Measurements from ENCODE around the gene EVL.

Gene EVL

GRCh38 chr14:100120522-100121269 lies 55.5 kb downstream of the EVL start:
- no peaks in the 10 kb centered on the region for H3K36me3 ChIP-seq (replicated peaks; ENCODE audit: low read depth, low read length)
- H3K9ac ChIP-seq (ENCODE audit: low read length), result no peak overlapping the region
- no peak overlapping the region for H3K4me3 ChIP-seq (ENCODE audit: low read length)
- H2AFZ ChIP-seq (ENCODE audit: low read depth, low read length), result no peak overlapping the region
- no peak overlapping the region for H3K27ac ChIP-seq (ENCODE audit: low read length)
- H3K79me2 ChIP-seq (ENCODE audit: low read length), result no peaks in the 10 kb centered on the region
- no peaks in the 10 kb centered on the region for H3K27me3 ChIP-seq (ENCODE audit: low read depth, low read length)
- peaks cover 13% of the 10 kb centered on the region for H3K4me1 ChIP-seq (ENCODE audit: low read length)
- H3K9me3 ChIP-seq (ENCODE audit: insufficient read depth, low read length), result no peaks in the 10 kb centered on the region
- H4K20me1 ChIP-seq (ENCODE audit: insufficient read depth, low read length), result no peaks in the 10 kb centered on the region
- TF ChIP-seq EZH2phosphoT487 (IDR thresholded peaks at IDR 0.05; ENCODE audit: low read depth), result no peak
- TF ChIP-seq, protein P1, sequence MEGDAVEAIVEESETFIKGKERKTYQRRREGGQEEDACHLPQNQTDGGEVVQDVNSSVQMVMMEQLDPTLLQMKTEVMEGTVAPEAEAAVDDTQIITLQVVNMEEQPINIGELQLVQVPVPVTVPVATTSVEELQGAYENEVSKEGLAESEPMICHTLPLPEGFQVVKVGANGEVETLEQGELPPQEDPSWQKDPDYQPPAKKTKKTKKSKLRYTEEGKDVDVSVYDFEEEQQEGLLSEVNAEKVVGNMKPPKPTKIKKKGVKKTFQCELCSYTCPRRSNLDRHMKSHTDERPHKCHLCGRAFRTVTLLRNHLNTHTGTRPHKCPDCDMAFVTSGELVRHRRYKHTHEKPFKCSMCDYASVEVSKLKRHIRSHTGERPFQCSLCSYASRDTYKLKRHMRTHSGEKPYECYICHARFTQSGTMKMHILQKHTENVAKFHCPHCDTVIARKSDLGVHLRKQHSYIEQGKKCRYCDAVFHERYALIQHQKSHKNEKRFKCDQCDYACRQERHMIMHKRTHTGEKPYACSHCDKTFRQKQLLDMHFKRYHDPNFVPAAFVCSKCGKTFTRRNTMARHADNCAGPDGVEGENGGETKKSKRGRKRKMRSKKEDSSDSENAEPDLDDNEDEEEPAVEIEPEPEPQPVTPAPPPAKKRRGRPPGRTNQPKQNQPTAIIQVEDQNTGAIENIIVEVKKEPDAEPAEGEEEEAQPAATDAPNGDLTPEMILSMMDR (IDR thresholded peaks at IDR 0.05; ENCODE audit: low read depth, low read length), result no peak
- H3K4me2 ChIP-seq (ENCODE audit: low read length), result no peak overlapping the region

GRCh38 chr14:100121643-100122480 lies 56.6 kb downstream of the EVL start:
- Histone ChIP-seq H2AFZ (ENCODE audit: low read depth, low read length) (no peak overlapping the region), H3K4me1 (ENCODE audit: low read length) (peaks cover 13% of the 10 kb centered on the region), H4K20me1 (ENCODE audit: insufficient read depth, low read length) (no peaks in the 10 kb centered on the region), H3K27me3 (ENCODE audit: low read depth, low read length) (no peaks in the 10 kb centered on the region), H3K79me2 (ENCODE audit: low read length) (no peaks in the 10 kb centered on the region), H3K4me3 (ENCODE audit: low read length) (no peak overlapping the region), H3K9ac (ENCODE audit: low read length) (no peak overlapping the region), H3K36me3 (replicated peaks; ENCODE audit: low read depth, low read length) (no peaks in the 10 kb centered on the region), H3K4me2 (ENCODE audit: low read length) (no peak overlapping the region), H3K9me3 (ENCODE audit: insufficient read depth, low read length) (no peaks in the 10 kb centered on the region), H3K27ac (ENCODE audit: low read length) (no peak overlapping the region)
- no peak for TF ChIP-seq EZH2phosphoT487 (IDR thresholded peaks at IDR 0.05; ENCODE audit: low read depth)
- TF ChIP-seq, protein P1 (IDR thresholded peaks at IDR 0.05; ENCODE audit: low read depth, low read length), result no peak

GRCh38 chr14:100122481-100123223 lies 57.4 kb downstream of the EVL start:
- Histone ChIP-seq H3K4me2 (ENCODE audit: low read length) (no peak overlapping the region), H3K4me3 (ENCODE audit: low read length) (no peak overlapping the region), H4K20me1 (ENCODE audit: insufficient read depth, low read length) (no peaks in the 10 kb centered on the region), H3K79me2 (ENCODE audit: low read length) (no peaks in the 10 kb centered on the region), H3K36me3 (replicated peaks; ENCODE audit: low read depth, low read length) (no peaks in the 10 kb centered on the region), H3K4me1 (ENCODE audit: low read length) (peaks cover 10% of the 10 kb centered on the region), H3K27me3 (ENCODE audit: low read depth, low read length) (no peaks in the 10 kb centered on the region), H3K9me3 (ENCODE audit: insufficient read depth, low read length) (no peaks in the 10 kb centered on the region), H3K27ac (ENCODE audit: low read length) (no peak overlapping the region), H2AFZ (ENCODE audit: low read depth, low read length) (no peak overlapping the region), H3K9ac (ENCODE audit: low read length) (no peak overlapping the region)
- TF ChIP-seq, protein P1 (IDR thresholded peaks at IDR 0.05; ENCODE audit: low read depth, low read length), result peak; percentile 52
- no peak for TF ChIP-seq EZH2phosphoT487 (IDR thresholded peaks at IDR 0.05; ENCODE audit: low read depth)
